Endometrium (tissue), 2 donors: ENCODE results near the gene RASA3.

Experiments used
- FAIRE-seq: peaks from 2 replicates; lab custom pipeline; 2012; peaks lifted over from hg19 to GRCh38; lab: Jason Lieb, UNC
- donor health status: control.
- donor health status: control.

The RASA3 gene

DNA sequence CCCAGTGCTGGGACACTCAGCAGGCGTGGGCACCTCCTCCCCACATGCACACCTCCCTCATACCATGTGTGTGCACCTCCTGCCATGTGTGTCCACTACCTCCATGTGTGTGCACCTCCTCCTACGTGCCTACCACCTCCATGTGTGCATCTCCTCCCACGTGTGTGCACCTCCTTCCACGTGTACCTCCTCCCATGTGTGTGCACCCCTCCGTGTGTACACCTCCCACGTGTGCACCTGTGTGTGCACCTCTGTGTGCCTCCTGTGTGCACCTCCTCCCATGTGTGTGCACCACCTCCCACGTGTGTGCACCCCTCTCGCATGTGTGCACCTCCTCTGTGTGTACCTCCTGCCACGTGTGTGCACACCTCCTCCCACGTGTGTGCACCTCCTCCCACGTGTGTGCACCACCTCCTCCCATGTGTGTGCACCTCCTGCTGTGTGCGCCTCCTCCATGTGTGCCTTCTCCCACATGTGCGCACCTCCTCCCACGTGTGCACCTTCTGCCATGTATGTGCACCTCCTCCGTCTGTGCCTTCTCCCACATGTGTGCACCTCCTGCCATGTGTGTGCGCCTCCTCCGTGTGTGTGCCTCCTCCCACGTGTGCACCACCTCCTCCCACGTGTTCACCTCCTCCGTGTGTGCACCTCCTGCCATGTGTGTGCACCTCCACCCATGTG lies 152.5 kb downstream of the RASA3 start:
- no peak for FAIRE-seq

DNA sequence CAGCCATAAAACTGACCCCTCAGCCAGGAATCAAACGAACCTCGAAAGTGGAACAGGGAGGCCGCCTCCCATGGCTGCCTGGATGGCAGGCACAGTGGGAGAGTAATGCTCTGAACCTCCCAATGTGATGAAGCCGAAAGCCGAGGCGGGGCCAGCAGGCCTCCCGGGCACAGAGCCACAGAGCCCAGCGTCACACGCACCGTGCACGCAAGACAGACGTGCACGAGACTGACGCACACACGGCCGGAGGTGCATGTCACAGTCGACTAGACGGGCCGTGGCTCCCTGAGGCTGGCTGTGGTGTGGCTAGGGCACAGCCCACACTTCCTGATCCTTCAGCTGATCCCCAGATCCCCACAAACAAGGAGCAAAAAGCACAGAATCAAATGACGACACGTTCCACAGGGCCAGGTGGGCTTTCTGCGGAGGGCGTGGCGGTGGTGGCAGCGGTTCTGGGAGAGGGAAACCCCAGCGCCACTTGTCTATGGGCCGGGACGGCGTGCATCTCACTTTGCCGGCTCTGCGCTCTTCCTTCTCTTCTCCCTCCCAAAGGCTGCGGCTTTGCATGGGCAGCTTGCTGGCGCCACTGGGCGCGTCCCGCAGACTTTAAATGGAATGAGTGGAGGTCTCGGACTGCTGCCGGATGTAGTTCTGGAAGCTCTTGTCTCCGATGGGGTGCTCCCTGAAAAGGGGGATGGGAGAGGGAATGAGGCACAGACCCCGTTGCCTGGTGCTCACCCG lies 153.5 kb downstream of the RASA3 start:
- no peak for FAIRE-seq

DNA sequence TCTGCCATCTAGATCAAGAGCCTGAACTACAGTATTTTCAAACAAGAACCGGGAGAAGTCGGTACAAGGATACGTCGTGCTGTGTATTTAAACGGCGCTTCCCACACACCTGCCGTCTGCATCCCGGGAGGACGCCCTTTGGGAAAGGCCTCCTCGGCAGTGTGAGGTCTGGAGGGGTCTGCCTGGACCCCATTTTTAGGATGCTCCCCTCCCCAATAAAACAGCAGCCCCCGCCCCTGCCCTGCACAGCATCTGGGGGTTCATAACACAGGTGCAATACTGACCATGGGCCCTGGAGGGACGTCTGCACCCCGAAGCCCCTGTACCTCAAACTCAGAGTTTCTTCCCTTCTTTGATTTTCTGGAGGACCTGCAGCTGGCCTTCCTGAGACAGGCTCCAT lies 154.4 kb downstream of the RASA3 start:
- FAIRE-seq: no peak

DNA sequence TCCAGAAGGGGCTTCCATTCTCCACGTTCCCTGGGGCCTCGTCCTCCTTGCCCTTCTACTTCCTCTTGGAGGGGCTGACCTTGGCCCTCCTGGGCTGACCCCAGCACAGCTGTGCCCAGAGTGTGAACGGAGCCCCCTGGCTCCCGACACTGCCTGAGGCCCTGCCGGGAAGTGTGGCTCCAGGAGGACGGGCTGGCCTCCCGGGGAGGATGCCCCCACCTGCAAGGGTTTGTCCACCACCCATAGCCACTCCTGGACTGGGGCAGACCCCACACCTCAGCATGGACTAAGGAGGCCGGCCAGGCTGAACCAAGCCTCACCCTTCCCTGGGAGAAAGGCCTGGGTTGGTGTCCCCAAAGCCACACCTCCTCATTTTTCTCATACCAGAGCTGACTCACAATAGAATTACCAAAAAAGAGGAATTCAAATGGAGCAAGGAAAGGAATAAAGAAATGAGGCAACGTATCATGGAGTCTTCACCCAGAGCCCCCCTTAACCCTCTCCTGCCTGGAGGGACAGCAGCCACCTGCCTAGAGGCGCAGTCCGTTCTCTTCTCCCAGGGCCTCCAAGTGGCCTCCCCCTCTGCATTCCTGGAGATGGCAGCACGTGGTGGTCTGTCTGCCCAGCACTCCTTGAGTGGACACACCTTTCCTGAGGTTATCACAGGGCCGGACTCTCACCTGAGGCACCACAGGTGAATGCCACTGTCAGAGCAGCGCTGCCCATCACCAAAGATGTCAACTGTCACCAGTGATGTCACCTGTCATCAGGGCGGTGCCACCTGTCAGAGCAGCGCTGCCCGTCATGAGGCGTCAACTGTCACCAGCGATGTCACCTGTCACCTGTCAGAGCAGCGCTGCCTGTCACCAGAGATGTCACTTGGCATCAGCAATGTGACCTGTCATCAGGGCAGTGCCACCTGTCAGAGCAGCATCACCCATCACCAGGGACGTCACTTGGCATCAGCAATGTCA lies 155.4 kb downstream of the RASA3 start:
- no peak for FAIRE-seq

DNA sequence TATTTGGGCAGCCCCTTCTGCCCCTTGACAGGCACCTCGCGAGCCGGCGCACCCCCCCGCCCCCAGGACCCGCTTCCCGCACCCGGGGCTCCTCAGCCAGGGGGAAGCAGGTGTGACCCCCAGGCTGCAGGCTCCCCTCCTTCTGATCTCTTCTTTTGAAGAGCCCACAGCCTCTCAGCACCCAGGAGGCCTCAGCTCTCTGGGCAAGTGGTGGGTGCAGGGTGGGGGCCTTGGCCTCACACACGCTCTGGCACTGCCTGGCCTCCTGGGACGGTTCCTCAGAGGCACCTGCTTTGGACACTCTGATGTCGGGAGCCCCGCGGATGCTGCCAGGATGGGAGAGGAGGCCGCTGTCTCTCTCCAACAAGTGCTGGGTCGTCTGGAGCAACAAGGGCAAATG lies 157.0 kb downstream of the RASA3 start:
- no peak for FAIRE-seq

DNA sequence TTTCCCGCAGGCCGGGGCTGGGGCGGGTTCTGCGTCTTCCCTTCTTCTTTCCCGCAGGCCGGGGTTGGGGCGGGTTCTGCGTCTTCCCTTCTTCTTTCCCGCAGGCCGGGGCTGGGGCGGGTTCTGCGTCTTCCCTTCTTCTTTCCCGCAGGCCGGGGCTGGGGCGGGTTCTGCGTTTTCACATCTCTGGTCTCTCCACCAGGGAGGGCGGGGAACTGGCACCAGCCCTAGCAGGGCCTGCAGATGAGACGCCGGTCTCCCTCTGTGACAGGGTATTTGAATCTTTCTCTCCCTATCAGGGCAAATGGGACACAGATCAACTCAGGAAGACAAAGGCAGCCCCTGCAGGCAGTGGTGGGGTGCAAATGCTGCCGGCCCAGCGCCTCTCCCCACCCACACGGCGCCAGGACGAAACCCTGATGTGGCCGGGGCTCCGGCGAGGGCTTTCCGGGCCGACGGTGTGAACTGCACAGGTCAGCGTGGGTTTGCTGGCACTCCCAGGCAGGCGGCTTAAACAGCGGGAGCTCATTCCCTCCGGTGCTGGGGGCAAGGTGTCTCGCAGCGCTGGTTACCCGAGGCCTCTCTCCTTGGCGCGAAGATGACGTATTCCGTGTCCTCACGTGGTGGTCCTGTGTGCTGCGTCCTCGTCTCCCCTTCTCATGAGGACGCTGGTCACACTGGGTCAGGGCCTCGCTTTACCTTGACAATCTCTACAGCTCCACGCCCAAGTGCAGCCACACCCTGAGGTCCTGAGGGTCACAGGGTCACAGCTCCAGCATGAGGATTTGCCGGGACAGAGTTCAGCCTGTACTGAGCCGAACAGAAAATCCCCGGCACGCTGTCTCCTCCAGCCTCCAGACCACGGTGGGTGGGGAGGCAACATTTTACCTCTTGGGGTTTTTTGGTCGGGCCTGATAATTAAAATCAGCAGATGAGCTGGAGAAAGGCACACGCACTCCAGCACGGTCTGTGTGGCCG lies 157.8 kb downstream of the RASA3 start:
- FAIRE-seq: no peak

DNA sequence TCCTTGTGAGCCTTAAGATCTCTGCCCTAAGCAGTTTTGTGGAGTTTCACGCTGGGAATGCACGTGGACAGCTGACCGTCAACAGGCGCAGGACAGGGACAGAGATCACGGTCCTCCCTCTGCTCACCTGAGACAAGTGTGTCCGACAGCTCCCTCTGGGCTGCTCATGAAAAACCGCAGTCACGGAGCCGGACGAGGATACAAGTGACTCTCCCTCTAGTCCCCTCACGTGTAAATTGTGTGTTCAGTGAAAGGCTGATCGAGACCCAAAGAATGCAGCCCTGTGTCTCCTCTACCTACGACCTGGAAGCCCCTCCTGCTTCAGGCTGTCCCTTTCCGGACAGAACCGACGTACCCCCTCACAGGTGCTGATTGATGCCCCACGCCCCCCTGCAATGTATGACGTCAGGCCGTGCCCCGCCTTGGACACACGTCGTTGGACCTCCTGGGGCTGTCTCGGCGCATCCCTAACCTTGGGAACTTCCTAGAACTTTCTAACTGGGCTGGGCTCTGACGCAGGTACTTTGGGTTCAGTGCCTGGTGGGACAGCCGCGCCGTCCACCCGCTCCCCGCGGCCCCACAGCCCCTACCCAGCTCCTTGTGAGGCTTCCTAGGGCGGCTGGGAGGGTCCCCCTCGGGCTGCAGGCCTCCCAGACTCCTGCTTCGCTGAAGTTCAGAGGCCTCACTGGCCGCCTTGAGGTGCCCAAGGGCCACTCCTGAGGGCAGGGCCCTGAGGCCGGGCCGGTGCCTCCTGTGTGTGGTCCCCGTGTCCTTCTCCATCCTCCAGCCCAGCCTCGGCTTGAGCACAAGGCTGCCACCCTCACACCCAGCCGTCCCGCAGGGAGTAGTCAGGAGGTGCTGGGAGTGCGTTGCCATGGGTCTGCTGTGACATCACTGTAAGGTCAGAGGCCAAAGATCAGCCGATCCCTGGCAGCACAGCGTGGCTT lies 158.9 kb downstream of the RASA3 start, which contains the start of gene C13orf46:
TSS of gene C13orf46 (minus strand) at position 859 of the 947 bp plus-strand sequence. CDS start at position 780, 79 bp downstream.
- FAIRE-seq: no peak

DNA sequence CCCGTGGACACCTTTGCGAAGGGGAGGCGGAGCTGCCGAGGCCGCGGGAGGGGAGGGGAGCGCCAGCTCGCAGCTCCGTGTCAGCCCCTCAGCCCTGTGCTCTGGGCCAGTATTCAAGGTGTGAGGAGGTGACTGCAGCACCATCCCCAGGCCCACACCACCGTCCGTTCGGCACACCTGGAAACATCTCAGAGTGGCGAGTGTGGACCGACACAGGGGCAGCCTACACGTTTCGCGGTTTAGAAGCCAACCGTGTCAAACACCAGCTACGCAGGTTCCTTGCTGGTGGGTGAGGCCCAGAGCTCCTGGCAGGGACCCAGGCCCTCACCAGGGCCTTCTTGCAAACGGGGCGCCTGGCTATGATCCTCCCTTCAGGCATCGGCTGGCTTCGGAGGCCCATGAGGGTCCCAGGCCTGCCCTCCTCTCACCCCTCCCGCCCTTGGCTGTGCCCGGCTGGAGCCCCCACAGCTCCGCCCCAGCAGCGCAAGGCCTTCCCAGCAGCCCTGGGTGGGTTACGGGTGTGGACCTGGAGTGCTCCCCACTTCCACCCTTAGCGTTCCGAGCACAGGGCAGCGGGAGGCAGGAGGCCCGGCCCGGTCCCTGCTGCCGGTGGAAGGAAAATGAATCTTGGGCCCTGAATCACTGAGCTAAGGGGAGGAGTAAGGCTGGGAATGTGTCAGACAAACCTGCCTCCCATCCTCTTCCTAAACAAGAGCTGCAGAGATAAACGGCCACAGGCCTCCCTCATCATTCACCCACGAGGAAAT lies 159.8 kb downstream of the RASA3 start:
- FAIRE-seq: no peak

DNA sequence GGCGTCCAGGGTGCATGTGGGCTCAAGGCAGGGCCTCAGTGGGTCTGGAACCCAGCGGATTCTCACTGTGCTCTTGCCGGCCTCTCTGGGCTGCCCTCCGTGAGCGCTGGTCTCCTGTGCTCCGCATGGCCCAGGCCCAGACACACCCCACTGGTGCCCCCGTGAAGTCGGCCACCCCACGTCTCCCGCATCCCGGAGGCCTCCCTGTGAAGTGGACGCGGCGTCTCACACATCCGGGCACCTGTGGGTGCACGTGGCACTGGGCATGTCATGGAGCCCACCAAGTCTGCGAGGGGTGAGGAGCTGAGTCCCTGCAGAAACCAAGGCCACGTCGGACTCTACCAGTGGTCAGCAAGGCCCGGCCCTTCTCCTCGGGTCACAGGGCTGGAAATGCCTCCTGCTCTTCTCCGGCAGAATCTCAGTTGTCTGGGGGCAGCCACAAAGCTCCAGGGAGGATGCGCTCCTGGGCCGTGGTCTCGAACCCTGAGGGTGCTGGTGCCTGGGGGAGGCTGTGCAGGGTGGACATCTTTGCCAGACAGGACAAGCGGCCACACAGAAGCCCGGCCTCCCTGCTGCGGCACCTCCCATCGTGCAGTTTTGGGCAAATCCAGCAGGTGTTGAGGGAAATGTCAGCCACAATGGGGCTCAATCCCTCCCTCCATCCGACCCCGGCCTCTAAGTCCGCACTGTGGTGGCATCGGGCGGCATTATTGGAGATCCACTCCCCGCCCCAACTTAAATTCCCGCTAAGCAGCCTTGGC lies 160.8 kb downstream of the RASA3 start:
- no peak for FAIRE-seq

DNA sequence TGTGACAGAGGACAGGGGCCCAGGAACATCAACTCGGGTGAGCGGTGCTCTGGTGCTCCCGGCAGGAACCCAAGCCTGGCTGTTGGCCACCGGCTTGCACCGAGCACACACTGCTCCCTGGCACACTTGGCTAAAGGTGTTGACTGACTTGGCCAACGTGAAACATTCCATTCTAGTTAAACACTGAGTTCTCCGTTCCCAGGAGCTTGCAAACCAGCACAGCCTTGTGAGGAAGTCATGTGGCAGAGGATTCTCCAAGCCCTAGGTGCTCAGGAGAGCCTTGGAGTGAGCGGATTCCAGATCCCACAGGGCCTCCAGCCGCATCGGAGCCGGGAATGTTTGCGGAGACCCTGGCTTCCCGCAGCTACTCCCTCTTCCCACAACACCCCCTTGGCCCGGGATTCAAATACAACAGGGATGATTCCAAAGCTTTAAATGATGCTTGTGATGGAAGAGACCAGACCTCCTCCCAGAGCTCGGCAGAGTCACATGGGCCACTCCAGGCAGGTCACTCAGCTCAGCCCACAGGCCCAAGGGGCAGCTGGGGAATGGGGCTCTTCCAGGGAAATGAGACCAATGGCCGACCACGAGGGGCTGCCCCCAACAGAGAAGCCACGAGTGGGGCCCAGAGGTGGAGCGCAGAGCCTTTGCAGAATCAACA lies 161.5 kb downstream of the RASA3 start:
- FAIRE-seq: no peak

DNA sequence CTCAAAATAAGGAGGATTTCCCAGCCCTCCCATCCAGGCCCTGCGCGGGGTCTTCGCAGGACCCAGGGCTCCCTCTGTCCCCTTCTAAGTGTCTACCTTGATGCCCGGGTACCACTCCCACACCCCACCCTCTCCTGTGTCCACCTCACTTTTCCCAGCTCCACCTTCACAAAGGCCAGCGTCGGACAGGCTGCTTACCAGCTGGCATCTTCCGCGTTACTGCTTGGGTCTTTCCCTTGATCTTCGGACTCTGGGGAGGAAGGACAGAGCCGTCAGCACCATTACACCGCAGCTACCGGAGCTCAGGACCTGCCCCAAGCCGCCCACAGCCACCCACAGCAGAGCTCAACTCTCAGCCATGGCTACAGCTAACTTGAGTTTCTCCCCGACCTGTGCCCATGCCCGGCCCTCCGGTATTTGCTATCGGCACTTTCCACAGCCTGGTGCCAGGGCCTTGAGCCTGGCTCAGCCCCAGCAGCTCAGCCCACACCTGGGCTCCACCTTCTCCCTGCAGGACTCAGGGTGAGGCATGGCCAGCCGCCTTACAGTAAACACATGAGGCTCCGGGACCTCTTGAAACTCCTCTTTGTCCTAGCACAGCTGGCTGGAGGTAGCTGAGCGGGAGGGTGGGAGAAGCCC lies 162.3 kb downstream of the RASA3 start:
- FAIRE-seq: no peak

DNA sequence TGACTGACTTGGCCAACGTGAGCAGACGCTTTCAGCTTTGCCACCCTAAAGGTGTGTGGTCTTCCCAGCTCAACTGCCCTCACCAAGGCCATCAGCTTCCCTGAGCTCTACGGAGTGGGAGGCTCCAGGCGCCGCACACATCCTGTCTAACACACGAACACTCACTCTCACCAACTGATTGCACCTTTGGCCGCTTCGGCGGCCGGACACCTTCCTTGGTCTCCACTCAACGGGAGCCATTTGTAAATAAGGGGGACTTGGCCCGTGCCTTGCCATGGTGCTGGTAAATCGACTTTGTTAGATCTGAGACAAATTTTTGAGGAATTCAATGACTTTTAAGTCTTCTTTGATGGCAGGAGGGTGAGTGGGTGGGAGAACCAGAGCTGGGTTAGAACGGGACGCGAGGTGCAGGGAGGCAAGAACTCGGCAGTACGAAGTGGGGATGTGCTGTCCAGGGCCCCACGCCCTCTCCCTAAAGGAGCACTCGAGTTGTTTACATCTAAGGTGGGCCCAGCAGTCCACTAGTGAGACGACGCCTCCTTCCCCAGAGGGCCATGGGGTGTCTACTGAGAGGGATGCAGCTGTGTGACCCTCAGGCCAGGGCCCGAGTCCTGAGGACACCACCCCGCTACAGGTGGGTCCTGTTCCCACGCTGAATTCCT lies 163.0 kb downstream of the RASA3 start:
- no peak for FAIRE-seq

DNA sequence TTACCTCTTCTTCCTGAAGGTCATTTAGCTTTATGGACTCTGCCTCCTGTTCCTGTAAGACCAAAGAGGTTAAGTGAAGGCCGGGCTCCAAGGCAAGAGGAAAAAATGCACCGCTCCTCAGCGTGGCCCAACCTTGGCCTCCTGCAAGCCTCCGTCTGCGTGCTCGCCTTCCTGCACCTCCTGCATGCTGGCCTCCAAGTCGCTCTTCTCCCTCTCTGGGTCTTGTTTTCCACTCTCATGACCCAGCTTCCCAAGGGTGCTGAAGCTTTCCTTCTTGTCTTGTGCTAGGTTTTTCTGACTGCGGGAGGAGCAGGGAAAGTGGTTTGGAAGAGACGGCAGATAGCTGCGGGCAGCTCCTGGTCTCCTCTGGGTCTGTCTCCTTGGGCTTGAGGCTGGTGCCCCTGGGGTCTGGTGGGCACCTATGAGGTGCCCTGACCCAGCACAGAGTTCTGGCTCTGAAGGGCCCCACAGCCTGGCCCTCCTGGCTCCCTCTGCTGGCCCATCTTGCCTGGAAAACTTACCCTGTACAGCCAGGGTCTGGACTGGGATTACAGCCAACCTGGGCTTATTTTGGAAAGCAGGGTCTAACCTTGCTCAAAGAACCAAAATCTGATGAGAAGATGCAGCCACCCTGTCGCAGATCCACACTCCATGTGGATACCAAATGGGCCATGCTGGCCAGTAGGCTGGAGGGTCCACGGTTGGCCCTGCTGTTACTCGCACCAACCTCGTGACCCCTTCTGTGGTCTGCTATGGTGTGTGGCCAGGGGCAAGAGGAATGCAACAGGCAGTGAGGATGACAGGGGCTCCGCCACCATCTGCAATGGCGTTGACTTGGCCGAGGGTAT lies 163.7 kb downstream of the RASA3 start:
- no peak for FAIRE-seq

DNA sequence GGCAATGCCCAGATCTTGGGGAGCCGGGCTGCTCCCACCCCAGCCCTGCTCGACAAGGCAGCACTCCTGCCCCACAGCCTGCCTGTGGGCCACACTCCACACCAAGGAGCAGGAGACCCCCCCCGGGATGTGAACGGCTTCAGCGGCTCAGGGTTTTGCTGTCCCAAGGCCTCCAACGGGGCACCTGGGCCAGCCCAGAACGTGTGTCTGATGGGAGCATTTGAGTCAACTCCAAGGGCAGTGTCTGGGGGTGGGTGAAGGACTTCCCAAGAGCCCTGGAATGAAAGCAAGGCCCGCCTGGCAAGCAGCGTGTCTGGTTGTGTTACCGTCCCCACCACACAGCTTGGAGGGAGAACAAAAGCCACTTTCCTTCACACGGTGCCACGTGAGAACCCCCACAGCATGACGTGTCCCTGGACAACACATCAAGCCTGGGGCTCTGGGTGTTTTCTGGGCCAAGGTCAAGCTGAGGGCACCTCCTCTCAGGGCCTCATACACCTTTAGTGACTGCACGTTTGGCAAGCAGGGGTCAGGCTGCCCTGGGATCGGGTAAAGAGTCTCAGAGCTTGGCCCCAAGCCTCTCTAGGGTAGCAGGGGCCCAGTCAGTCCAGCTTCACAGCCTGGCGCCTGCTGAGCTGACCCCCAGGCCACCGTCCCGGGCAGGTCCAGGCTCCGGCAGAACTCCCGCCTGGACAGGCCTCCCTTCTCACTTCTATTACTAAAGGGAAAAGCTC lies 164.5 kb downstream of the RASA3 start:
- no peak for FAIRE-seq

DNA sequence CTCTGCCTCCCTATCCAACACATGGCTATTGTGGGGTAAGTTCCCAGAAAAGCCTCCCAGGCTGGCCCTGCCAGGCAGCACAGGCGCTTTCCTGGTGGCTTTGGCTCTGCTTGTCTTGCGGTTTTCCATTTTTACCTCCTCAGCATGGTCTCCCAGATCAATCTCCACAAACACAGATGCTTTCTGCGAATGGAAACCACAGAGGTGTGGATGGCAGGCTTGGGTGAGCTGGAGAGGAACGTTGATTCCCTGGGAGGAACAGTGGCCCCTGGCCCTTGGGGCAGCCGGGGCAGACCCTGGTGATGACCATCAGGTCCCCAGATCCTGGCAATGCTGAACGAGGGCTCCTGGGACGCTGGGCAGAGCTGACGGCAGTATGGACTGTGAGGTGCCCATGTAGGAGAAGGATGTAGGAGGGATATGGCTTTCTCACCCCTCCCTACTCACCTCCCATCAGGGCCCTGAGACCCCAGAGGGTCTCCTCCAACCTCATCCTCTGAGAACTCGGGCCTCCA lies 165.2 kb downstream of the RASA3 start:
- no peak for FAIRE-seq
